Neural progenitor cell (in vitro differentiated cells): ENCODE data around the gene ARHGAP5.
"Not testable (repeated sequence)": the region's sequence is repeated elsewhere in the genome, so short reads cannot be mapped to it uniquely, and the experiment has no call there.

Source experiments
- EZH2 ChIP-seq: fragments of 200-600 bp; sonication (generic); IDR thresholded peaks from 2 replicates; pipeline ENCODE4 v1.6.1; 2017; ENCODE audit warnings: antibody characterized with exemption, mild to moderate bottlenecking, moderate library complexity
- EZH2phosphoT487 ChIP-seq: fragments of 200-600 bp; sonication (generic); IDR thresholded peaks from 2 replicates; pipeline ENCODE4 v1.6.1; 2017; ENCODE audit warnings: antibody characterized with exemption
- TF ChIP-seq, protein P1 (sequence below): fragments of 200-600 bp; sonication (generic); IDR thresholded peaks from 2 replicates; pipeline ENCODE4 v1.5.1; 2017; ENCODE audit warnings: antibody characterized with exemption, mild to moderate bottlenecking

DNA sequence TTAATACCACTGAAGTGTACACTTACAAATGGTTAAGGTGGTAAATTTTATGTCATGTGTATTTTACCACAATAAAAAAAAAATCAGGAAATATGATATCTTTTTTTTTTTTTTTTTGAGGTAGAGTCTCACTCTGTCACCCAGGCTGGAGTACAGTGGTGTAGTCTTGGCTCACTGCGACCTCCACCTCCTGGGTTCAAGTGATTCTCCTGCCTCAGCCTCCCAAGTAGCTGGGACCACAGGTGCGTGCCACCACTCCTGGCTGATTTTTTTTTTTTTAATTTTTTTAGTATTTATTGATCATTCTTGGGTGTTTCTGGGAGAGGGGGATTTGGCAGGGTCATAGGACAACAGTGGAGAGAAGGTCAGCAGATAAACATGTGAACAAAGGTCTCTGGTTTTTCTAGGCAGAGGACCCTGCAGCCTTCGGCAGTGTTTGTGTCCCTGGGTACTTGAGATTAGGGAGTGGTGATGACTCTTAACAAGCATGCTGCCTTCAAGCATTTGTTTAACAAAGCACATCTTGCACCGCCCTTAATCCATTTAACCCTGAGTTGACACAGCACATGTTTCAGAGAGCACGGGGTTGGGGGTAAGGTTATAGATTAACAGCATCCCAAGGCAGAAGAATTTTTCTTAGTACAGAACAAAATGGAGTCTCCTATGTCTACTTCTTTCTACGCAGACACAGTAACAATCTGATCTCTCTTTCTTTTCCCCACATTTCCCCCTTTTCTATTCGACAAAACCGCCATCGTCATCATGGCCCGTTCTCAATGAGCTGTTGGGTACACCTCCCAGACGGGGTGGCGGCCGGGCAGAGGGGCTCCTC lies 50.0 kb downstream of the ARHGAP5 start:
- TF ChIP-seq, protein P1, sequence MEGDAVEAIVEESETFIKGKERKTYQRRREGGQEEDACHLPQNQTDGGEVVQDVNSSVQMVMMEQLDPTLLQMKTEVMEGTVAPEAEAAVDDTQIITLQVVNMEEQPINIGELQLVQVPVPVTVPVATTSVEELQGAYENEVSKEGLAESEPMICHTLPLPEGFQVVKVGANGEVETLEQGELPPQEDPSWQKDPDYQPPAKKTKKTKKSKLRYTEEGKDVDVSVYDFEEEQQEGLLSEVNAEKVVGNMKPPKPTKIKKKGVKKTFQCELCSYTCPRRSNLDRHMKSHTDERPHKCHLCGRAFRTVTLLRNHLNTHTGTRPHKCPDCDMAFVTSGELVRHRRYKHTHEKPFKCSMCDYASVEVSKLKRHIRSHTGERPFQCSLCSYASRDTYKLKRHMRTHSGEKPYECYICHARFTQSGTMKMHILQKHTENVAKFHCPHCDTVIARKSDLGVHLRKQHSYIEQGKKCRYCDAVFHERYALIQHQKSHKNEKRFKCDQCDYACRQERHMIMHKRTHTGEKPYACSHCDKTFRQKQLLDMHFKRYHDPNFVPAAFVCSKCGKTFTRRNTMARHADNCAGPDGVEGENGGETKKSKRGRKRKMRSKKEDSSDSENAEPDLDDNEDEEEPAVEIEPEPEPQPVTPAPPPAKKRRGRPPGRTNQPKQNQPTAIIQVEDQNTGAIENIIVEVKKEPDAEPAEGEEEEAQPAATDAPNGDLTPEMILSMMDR, result not testable (repeated sequence)
- TF ChIP-seq EZH2, EZH2phosphoT487: not testable (repeated sequence)
